ENCODE results near the gene RPRD1B. TPM values are rescaled to one million over a fixed set of nuclear protein-coding genes. Genes with fewer than 3 reads are reported as not detected.

The RPRD1B gene
- total RNA-seq, 1 donor from 2014 or later, result 21.1 TPM

DNA sequence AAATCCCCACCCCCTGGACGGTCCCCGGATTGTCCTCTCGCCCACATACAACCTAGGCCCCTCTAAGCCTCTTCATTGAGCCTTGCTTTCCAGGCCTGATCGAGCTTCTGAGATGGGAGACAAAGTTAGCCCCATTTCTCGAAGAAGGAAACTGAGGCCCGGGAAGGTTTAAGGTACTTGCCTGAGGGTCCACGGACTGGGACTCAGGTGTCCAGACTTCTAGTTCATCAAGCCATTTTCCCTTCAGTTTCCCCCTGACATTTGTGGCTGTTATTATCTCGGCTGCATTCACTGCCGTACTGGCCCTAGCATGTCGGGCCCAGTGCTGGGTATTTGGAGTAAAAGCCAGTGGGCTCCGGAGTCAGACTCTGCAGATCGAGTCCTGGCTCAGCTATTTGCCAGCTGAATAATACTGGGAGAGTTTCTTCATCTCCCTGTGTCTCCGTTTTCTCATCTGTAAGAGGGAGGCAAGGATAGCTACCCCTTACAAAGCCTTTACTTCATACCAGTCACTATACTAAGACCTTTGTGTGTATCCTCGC is 633 bp downstream of the RPRD1B start:
- no peak for TF ChIP-seq CTCF (IDR thresholded peaks at IDR 0.05; ENCODE audit: insufficient read depth, low read length, poor library complexity, severe bottlenecking)
- H3K27me3 ChIP-seq (ENCODE audit: control insufficient read depth, insufficient read depth, low read length), result no peaks in the 10 kb centered on the region
- no peak for DNase-seq (ENCODE audit: low read depth)
- H3K4me3 ChIP-seq (ENCODE audit: low read depth, low read length), result peak overlapping the region; percentile 88
- H3K36me3 ChIP-seq (ENCODE audit: control insufficient read depth, insufficient read depth, low read length), result no peaks in the 10 kb centered on the region

GRCh38 chr20:38034961-38035360 is 1.4 kb downstream of the RPRD1B start:
- DNase-seq (ENCODE audit: low read depth), result no peak
- no peaks in the 10 kb centered on the region for H3K36me3 ChIP-seq (ENCODE audit: control insufficient read depth, insufficient read depth, low read length)
- TF ChIP-seq CTCF (IDR thresholded peaks at IDR 0.05; ENCODE audit: insufficient read depth, low read length, poor library complexity, severe bottlenecking), result no peak
- H3K4me3 ChIP-seq (ENCODE audit: low read depth, low read length), result no peak overlapping the region
- H3K27me3 ChIP-seq (ENCODE audit: control insufficient read depth, insufficient read depth, low read length), result no peaks in the 10 kb centered on the region

DNA sequence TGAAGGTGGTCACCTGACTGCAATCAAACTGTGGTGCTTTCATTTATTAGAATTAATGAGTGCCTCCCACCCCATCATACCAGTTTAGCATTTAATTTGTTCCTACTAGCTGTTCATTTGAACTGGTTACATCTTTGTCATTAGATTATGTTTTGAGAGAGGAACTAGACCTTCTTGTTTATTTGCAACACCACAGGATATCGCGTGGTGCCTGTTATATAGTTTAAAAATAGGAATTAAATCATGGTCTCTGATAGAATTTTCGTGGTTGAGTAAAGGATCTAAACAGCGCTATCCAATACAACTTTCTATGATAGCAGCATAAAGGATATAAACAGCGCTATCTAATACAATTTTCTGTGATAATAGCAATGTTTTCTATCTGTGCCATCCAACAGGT is 2.8 kb downstream of the RPRD1B start:
- TF ChIP-seq CTCF (IDR thresholded peaks at IDR 0.05; ENCODE audit: insufficient read depth, low read length, poor library complexity, severe bottlenecking), result no peak
- Histone ChIP-seq H3K36me3 (ENCODE audit: control insufficient read depth, insufficient read depth, low read length) (no peaks in the 10 kb centered on the region), H3K4me3 (ENCODE audit: low read depth, low read length) (no peak overlapping the region), H3K27me3 (ENCODE audit: control insufficient read depth, insufficient read depth, low read length) (no peaks in the 10 kb centered on the region)
- DNase-seq (ENCODE audit: low read depth), result no peak

DNA sequence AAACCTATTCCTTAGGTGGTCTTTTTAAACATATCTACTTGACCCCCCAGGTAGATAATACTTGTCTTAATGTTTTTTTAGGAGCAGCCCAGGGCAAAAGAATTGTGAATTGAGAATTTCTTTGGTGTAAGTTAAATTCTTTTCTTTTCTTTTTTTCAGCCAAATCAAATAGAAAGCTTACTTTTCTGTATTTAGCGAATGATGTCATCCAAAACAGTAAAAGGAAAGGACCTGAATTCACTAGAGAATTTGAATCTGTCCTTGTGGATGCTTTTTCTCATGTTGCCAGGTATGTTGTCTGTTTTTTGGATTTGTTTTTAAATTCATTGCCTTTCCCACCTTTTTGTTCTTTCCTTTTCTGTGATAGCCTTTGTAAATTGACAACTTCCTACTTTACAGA is 6.7 kb downstream of the RPRD1B start:
- no peaks in the 10 kb centered on the region for H3K36me3 ChIP-seq (ENCODE audit: control insufficient read depth, insufficient read depth, low read length)
- H3K4me3 ChIP-seq (ENCODE audit: low read depth, low read length), result no peak overlapping the region
- TF ChIP-seq CTCF (IDR thresholded peaks at IDR 0.05; ENCODE audit: insufficient read depth, low read length, poor library complexity, severe bottlenecking), result no peak
- no peak for DNase-seq (ENCODE audit: low read depth)
- no peaks in the 10 kb centered on the region for H3K27me3 ChIP-seq (ENCODE audit: control insufficient read depth, insufficient read depth, low read length)

GRCh38 chr20:38043512-38044300 is 10.2 kb downstream of the RPRD1B start:
- no peak overlapping the region for H3K4me3 ChIP-seq (ENCODE audit: low read depth, low read length)
- no peaks in the 10 kb centered on the region for H3K36me3 ChIP-seq (ENCODE audit: control insufficient read depth, insufficient read depth, low read length)
- DNase-seq (ENCODE audit: low read depth), result peak; percentile 73
- no peak for TF ChIP-seq CTCF (IDR thresholded peaks at IDR 0.05; ENCODE audit: insufficient read depth, low read length, poor library complexity, severe bottlenecking)
- H3K27me3 ChIP-seq (ENCODE audit: control insufficient read depth, insufficient read depth, low read length), result no peaks in the 10 kb centered on the region

DNA sequence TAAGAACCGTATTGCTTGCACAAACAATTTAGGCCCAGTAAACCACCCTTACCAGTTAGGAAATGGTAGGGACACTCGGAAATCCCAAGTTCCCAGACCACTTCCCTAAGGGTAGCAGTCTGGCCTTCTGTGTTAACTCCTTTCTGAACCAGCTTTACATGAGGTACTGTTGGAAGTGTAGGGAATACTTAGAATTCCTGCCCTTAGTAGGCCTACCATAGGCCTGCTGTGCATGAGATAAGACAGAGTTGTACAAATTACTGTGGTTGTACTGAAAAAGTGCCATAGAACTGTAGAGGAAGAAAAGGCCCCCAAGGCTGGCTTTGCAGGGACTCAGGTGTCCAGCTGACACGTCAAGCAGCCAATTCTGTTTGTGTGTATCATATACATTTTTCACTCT is 11.1 kb downstream of the RPRD1B start:
- no peak for DNase-seq (ENCODE audit: low read depth)
- no peaks in the 10 kb centered on the region for H3K27me3 ChIP-seq (ENCODE audit: control insufficient read depth, insufficient read depth, low read length)
- H3K4me3 ChIP-seq (ENCODE audit: low read depth, low read length), result no peak overlapping the region
- H3K36me3 ChIP-seq (ENCODE audit: control insufficient read depth, insufficient read depth, low read length), result no peaks in the 10 kb centered on the region
- no peak for TF ChIP-seq CTCF (IDR thresholded peaks at IDR 0.05; ENCODE audit: insufficient read depth, low read length, poor library complexity, severe bottlenecking)

Data from kidney epithelial cell (primary cell).